ENCODE results near the gene DPY19L1.
"Not testable (repeated sequence)": the region's sequence is repeated elsewhere in the genome, so short reads cannot be mapped to it uniquely, and the experiment has no call there.

The DPY19L1 gene

DNA sequence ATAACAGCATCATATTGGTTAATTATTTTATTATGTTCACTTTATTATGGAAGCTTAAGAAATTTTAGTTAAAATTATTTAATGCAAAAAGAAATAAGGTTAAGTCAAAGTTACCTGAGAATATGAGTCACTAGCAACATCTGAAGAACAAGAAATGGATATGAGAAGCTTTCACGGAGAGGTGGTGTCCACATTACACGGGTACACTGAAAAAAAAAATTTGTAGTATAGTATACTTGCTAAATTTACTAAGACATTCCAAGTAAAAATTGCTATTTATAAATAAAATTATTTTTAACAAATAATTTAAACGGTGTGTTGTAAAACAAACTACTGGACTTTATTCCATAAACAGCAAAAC is 63.9 kb downstream of the DPY19L1 start:
- DNase-seq (ENCODE audit: low read depth, low spot score): no peak
- Histone ChIP-seq H3K9ac (ENCODE audit: insufficient read length, low read depth) (no peak overlapping the region), H3K9me3 (ENCODE audit: insufficient read depth, low read length) (no peaks in the 10 kb centered on the region), H3K27me3 (ENCODE audit: insufficient read depth, insufficient read length) (no peaks in the 10 kb centered on the region), H3K36me3 (ENCODE audit: insufficient read depth, insufficient read length, low read length) (peaks cover 6% of the 10 kb centered on the region), H3K4me1 (ENCODE audit: insufficient read depth, insufficient read length) (no peaks in the 10 kb centered on the region), H3K4me3 (ENCODE audit: insufficient read length, low read depth) (no peak overlapping the region)
- no peak for TF ChIP-seq YY1 (IDR thresholded peaks at IDR 0.05; ENCODE audit: insufficient read depth, insufficient read length)
- no peak for TF ChIP-seq SUZ12 (IDR thresholded peaks at IDR 0.05; ENCODE audit: extremely low read depth, insufficient read depth, insufficient read length)
- TF ChIP-seq ZNF274 (IDR thresholded peaks at IDR 0.05; ENCODE audit: low read depth, low read length): no peak

DNA sequence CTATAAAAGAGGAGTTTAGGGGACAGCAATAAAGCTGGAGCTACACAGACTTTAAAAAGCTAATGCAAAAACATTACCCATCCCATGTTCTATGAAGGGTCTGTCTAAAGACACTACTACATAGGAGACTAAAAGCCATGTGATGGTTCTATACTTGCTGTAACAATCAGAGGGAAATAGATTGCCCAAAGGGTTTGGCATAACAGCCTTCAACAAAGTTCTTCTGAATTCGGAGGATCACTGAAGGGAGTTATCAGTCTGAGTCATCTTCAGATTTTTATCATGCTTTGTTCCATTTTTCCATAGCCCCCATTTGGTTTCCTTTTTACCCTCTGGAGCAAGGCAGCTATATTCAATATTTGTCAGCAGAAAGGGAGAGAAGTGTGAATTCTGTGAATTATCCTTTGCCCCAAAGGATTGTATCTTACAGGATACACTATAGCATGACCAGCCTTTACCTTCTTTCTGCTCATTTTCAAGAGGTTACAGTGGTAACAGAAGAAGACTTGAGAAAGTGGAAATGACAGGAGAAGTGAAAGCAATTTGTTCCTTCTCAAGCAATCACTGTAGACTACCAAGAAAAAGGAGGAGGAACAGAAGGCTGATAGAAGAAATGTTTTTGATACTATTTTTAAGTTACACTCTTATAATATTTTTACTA is 64.4 kb downstream of the DPY19L1 start:
- H3K9ac ChIP-seq (ENCODE audit: insufficient read length, low read depth): not testable (repeated sequence)

DNA sequence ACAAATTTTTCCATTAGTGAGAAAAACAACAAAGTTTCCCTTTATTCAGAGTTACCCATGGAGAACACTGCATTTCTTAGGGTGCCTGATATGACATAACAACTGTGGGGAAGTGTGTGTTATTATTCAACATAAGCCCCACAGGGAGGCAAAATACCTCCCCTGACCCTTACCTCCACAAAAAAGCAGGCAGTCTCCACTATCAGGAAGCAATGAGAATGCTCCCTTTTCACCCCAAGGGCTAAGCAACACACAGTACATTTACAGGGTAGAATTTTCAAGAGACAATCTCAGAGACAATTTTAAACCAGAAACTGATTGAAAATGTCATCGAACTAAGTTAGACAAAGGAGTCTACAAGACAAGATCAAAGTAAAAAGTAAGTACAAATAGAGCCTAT is 69.5 kb downstream of the DPY19L1 start:
- not testable (repeated sequence) for H3K4me3 ChIP-seq (ENCODE audit: insufficient read length, low read depth); H3K4me1 ChIP-seq (ENCODE audit: insufficient read depth, insufficient read length); DNase-seq (ENCODE audit: low read depth, low spot score); H3K36me3 ChIP-seq (ENCODE audit: insufficient read depth, insufficient read length, low read length); H3K9ac ChIP-seq (ENCODE audit: insufficient read length, low read depth); H3K27me3 ChIP-seq (ENCODE audit: insufficient read depth, insufficient read length); H3K9me3 ChIP-seq (ENCODE audit: insufficient read depth, low read length)

More for the DNA sequence above, 64.4 kb downstream of the DPY19L1 start:
- not testable (repeated sequence) for H3K9me3 ChIP-seq (ENCODE audit: insufficient read depth, low read length); H3K27me3 ChIP-seq (ENCODE audit: insufficient read depth, insufficient read length); H3K4me1 ChIP-seq (ENCODE audit: insufficient read depth, insufficient read length); H3K4me3 ChIP-seq (ENCODE audit: insufficient read length, low read depth); DNase-seq (ENCODE audit: low read depth, low spot score); H3K36me3 ChIP-seq (ENCODE audit: insufficient read depth, insufficient read length, low read length)

DNA sequence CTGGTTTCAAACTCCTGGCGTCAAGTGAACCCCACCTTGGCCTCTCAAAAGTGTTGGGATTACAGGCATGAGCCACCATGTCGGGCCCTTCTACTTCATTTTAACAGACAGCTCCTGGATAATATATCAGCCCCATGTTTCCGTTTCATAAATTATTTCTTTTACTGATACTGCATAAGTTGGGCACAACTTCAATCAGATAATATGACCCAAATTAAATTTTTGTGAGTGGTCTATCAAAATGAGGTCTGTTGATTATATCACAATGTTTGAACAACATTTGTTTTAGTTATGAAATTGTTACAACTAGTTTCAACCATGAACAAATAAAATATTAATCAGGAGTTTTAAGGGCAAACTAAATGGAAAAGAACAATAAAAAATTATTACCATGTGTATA is 70.8 kb downstream of the DPY19L1 start:
- not testable (repeated sequence) for H3K36me3 ChIP-seq (ENCODE audit: insufficient read depth, insufficient read length, low read length); H3K9ac ChIP-seq (ENCODE audit: insufficient read length, low read depth); H3K4me1 ChIP-seq (ENCODE audit: insufficient read depth, insufficient read length); H3K9me3 ChIP-seq (ENCODE audit: insufficient read depth, low read length); H3K27me3 ChIP-seq (ENCODE audit: insufficient read depth, insufficient read length); DNase-seq (ENCODE audit: low read depth, low spot score); H3K4me3 ChIP-seq (ENCODE audit: insufficient read length, low read depth)

DNA sequence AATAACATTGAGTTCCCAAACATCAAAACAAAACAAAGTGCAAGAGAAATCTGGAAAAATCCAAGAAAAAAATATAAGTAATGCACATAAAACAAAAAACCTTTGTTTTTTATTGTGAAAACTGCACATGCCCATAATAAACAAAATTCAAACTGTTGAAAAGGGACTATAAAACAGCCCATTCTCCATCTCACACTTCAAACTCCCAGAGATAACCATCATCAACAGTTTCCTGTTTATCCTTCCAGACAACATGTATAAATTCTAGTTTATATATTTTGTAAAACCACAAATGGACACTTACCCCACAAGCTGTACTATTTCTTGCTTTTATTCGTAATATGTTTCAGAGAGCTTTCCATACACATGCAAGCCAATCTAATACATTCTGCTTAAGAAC is 79.3 kb downstream of the DPY19L1 start:
- Histone ChIP-seq H3K4me3 (ENCODE audit: insufficient read length, low read depth) (no peak overlapping the region), H3K4me1 (ENCODE audit: insufficient read depth, insufficient read length) (no peaks in the 10 kb centered on the region), H3K27me3 (ENCODE audit: insufficient read depth, insufficient read length) (no peaks in the 10 kb centered on the region), H3K9ac (ENCODE audit: insufficient read length, low read depth) (no peak overlapping the region), H3K9me3 (ENCODE audit: insufficient read depth, low read length) (no peaks in the 10 kb centered on the region), H3K36me3 (ENCODE audit: insufficient read depth, insufficient read length, low read length) (no peaks in the 10 kb centered on the region)
- no peak for DNase-seq (ENCODE audit: low read depth, low spot score)
- TF ChIP-seq ZNF274 (IDR thresholded peaks at IDR 0.05; ENCODE audit: low read depth, low read length) (no peak), YY1 (IDR thresholded peaks at IDR 0.05; ENCODE audit: insufficient read depth, insufficient read length) (no peak), SUZ12 (IDR thresholded peaks at IDR 0.05; ENCODE audit: extremely low read depth, insufficient read depth, insufficient read length) (no peak)

DNA sequence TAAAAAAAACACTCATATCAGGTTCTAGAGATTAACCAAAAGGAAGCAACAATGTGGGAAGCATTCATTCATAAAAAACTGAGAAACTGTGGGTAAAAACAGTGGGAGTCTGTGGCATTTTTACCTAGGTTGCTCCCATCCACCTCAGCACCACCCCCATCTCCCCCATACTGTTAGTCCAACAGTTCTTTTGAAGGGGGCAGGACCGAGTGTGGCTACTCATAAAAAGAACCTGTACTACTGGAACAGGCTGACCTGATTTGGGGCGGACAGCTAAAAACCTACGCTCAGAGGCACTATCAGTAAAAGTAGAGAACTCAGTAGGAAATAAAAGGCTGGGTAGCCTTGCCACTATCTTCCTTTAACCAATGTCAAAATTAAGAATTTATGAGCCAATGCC is 84.5 kb downstream of the DPY19L1 start:
- no peaks in the 10 kb centered on the region for H3K36me3 ChIP-seq (ENCODE audit: insufficient read depth, insufficient read length, low read length)
- H3K9ac ChIP-seq (ENCODE audit: insufficient read length, low read depth): no peak overlapping the region
- no peaks in the 10 kb centered on the region for H3K9me3 ChIP-seq (ENCODE audit: insufficient read depth, low read length)
- no peak overlapping the region for H3K4me3 ChIP-seq (ENCODE audit: insufficient read length, low read depth)
- no peaks in the 10 kb centered on the region for H3K4me1 ChIP-seq (ENCODE audit: insufficient read depth, insufficient read length)
- TF ChIP-seq YY1 (IDR thresholded peaks at IDR 0.05; ENCODE audit: insufficient read depth, insufficient read length) (no peak), ZNF274 (IDR thresholded peaks at IDR 0.05; ENCODE audit: low read depth, low read length) (no peak), SUZ12 (IDR thresholded peaks at IDR 0.05; ENCODE audit: extremely low read depth, insufficient read depth, insufficient read length) (no peak)
- H3K27me3 ChIP-seq (ENCODE audit: insufficient read depth, insufficient read length): no peaks in the 10 kb centered on the region
- DNase-seq (ENCODE audit: low read depth, low spot score): no peak

DNA sequence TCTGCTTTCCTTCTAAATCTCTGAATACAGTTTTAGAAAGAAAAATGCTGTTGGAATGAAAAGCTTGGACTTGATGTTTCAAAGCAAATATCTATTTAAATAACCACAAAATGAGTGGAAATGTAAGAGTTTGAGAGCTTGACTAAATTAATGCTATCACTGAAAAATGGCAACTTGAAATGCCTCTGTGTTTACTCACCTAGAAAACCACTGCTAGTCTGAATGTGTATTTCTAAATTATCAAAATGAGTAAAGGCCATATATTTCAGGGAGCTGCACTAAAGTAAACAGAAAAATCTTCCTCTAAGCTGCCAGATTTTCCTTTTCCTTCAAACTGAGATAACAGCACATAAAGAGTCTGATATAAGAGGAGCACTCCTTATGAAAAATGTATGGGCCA is 87.9 kb downstream of the DPY19L1 start:
- no peaks in the 10 kb centered on the region for H3K4me1 ChIP-seq (ENCODE audit: insufficient read depth, insufficient read length)
- no peak overlapping the region for H3K4me3 ChIP-seq (ENCODE audit: insufficient read length, low read depth)
- no peak for DNase-seq (ENCODE audit: low read depth, low spot score)
- no peaks in the 10 kb centered on the region for H3K27me3 ChIP-seq (ENCODE audit: insufficient read depth, insufficient read length)
- no peak overlapping the region for H3K9ac ChIP-seq (ENCODE audit: insufficient read length, low read depth)
- no peak for TF ChIP-seq ZNF274 (IDR thresholded peaks at IDR 0.05; ENCODE audit: low read depth, low read length)
- no peak for TF ChIP-seq SUZ12 (IDR thresholded peaks at IDR 0.05; ENCODE audit: extremely low read depth, insufficient read depth, insufficient read length)
- no peak for TF ChIP-seq YY1 (IDR thresholded peaks at IDR 0.05; ENCODE audit: insufficient read depth, insufficient read length)
- no peaks in the 10 kb centered on the region for H3K9me3 ChIP-seq (ENCODE audit: insufficient read depth, low read length)
- H3K36me3 ChIP-seq (ENCODE audit: insufficient read depth, insufficient read length, low read length): no peaks in the 10 kb centered on the region

DNA sequence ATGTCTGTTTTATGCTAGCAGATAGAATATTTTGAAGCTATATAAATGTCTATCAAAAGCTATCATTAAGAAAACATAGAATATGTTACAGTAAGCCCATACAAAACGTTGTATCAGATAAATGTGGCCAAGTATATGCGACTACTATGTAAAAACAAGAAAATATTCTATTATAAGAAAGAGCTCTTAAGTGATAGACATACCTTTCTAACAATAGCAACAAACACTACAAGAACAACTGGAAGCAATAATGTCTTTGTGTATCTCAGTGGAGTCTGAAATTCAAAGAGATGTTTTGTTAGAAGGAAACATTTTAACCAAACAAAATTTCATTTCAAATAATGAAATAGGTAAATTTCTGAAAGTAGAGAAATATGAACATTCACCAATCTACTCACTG is 89.9 kb downstream of the DPY19L1 start:
- not testable (repeated sequence) for H3K4me3 ChIP-seq (ENCODE audit: insufficient read length, low read depth); H3K27me3 ChIP-seq (ENCODE audit: insufficient read depth, insufficient read length); DNase-seq (ENCODE audit: low read depth, low spot score); H3K9ac ChIP-seq (ENCODE audit: insufficient read length, low read depth); H3K4me1 ChIP-seq (ENCODE audit: insufficient read depth, insufficient read length); H3K9me3 ChIP-seq (ENCODE audit: insufficient read depth, low read length); H3K36me3 ChIP-seq (ENCODE audit: insufficient read depth, insufficient read length, low read length)
